GM10266 (cell line): ENCODE measurements around the gene GATD1.

Source experiments
- DNase-seq: peaks from one replicate; pipeline ENCODE4 v3.0.0; 2012; ENCODE audit errors: extremely low spot score
- CTCF ChIP-seq: IDR thresholded peaks from 2 replicates; pipeline ENCODE4 v1.5.1; 2012; ENCODE audit warnings: mild to moderate bottlenecking, low read depth; ENCODE audit not compliant: control insufficient read depth, insufficient read depth; ENCODE audit errors: missing control alignments

Gene GATD1

DNA sequence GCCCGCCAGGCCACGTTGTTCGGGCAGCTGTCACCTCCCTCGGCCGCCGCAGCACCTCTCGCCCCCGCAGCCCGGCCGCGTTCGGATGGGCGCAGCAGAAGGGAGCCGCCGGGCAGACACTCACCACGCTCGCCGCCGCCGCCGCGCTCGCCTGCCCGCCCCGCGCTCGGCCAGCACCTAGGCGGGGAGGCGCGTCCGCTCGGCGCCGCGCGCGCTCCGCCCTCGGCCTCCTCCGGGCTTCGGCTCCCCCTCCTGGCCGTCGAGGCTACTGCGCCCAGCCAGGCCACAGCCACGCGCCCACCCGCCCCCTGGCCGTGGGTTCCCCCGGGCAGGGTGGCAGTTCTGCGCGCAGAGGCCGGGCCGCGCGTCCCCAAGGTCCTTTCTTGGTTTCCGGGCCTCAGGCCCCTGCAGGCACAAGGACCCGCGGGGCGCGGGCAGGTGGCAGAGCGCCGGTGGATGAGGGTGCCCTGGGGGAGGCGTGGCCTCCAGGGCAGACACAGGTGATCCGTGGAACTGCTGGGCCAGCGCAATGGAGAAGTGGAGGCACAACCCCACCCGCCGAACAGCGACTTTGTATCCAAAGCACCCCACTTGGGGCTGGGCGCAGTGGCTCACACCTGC lies 20.9 kb upstream of the GATD1 start, which contains the start of gene SLC25A22:
SLC25A22 (minus strand) TSS at position 189 of the 621 bp plus-strand sequence. CDS start 3,275 bp downstream, outside the sequence.
- TF ChIP-seq CTCF: peak; percentile 89
- DNase-seq: peak; percentile 97

DNA sequence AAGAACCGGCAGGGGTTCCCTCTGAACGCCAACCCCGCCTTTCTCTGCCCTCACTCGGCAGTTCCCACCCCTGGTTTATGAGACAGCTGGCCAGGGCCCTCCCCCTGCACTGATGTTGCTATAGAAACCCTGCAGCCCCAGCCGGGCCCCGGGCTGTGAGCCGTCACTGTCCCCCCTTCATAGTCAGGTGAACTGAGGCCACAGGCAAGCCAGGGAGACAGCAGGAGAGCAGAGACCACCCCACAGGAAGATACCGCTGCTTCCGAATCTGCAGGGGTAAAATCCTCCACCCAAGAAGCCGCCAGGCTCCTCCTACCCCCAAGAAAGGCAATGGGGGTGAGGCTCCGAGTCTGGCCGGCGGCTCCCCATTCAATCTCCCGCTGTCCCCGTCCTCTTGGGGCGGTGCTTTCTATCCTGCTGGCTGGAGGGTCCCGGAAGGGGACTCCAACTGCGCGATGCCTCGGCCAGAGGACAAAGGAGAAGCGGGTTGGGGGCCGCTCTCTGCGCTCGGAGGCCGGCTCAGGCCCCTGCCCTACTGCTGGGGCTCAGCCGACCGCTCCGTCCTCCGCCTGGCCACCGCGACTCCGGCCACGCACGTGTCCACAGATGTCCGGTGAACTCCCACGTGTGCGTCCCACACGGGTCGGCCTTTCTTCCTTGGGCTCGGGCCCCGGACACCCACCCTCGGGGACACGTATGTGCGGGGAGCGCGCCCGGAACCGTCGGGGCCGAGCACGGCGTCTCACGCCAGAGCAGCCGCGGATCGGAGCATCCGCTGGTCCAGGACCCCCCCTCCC lies 20.2 kb upstream of the GATD1 start:
- no peak for TF ChIP-seq CTCF
- DNase-seq: peak; percentile 93

DNA sequence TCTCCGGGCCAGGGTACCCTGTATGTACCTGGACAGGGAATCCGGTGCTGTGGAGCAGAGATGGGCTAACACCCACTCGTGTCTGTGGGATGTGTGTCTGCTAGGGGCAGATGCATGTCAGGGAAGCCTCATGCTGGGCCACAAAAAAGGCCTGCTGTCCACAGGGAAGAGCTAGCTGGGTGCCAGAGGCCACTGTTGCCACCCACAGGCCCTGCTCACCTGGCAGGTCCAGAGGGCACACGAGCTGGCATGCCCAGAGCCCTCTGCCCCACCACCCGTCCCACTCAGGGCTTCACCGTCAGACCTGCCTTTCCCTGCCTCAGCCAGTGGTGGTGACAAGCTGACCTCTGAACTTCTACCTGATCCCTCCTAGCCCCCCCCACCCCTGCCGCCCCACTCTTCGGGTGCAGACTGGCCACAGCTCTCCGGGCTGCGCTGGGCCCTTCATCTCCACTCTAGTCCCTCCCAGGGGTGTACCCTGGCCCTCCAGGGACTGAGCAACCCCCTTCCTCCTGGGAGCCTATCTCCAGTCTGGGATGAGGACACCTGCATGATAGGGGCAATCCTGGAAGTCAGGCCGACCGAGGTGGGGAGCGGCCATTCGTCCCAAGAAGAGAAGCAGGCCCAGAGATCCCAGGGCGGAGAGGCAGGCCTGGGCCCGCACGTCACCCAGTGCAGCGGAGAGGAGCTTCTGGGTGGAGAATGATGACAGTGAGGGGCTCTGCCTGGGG lies 19.4 kb upstream of the GATD1 start:
- DNase-seq: no peak
- TF ChIP-seq CTCF: no peak

DNA sequence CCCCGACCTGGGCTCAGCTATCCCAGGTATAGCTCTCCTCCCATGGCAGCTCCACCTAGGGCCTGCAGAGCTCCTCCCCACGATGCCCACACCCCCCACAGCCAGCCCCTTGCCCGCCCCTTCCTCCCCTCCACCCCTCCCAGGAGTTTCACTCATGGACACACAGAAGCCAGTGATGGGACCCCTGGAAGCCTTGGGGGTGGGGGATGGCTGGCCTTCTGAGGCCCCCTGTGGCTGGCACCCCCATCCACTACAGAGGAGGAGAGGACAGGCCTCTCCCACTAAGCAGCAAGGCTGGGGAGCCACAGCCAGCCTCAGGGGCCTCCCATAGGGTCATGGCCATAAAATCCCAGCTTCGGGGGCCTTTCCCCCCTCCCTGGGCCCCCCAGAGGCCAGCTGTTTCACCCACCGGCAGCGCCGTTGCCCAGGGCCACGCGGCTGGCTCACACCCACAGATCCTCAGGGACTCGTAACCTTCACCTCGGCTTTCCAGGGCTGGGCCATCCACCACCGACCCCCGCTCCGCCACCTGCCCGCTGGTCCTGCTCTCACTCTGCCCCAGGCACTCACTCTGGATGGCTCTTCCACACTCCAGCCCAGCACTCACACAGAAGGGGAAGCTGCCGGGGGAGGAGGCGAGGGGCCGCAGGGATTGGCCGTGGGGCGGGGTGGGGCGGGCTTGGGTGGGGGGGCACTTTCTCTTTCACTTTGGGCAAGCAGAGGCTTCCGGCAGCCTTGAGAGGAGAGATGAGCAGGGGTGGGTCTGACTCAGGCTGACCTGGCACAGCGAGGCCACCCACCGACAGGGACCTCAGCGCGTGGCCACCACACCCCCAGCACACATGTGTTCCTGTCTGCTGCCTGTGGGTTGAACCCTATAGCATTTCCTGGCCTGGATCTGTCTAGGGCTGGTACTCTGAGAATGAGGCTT lies 18.6 kb upstream of the GATD1 start:
- no peak for TF ChIP-seq CTCF
- peak; percentile 97 for DNase-seq

DNA sequence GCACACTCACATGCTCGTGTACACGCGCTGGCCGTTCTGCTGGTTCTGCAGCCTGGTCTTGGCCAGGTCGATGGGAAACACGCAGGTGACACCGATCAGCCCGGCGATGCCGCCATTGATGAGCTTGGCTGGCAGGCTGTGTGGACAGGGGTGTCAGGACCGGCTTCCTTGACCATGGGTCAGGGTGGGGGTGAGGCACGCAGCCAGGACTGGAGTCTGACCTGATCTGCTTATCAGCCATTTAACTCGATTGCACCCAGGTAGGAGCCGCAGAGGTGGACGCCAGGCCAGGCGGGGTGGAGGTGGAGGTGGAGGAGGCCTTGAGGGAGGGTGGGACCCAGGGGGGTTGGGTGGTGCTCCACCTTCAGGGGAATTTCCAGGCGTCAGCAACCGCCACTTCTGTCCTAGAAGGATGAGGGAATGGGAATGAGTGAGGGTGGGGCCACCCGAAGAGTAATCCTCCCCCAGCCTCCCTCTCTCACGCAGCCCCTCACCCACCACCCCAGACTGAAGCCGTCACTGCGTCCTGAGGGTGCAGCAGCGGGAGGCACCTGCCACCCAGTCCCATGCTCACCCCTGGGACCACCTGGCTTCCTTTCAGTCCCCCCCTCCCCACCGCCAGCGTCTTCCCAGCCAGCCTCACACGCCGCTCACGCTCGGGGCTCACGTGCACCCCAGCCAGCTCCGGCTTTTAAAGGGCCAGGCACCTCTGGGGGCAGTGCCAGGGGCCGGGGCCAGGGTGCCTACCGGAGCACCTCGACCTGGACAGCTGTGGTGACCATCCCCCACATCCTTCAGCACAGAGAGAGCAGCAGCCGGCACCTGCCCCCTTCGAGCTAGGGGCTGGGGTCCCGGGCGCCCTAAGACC lies 17.7 kb upstream of the GATD1 start:
- TF ChIP-seq CTCF: no peak
- DNase-seq: no peak

GRCh38 chr11:794013-794765 lies 16.9 kb upstream of the GATD1 start:
- DNase-seq: no peak
- TF ChIP-seq CTCF: no peak
